SK-N-DZ (cell line): ENCODE results near the gene BACH1. TPM values are rescaled to one million over a fixed set of nuclear protein-coding genes. Genes with fewer than 3 reads are reported as not detected.
"Not testable (repeated sequence)": the region's sequence is repeated elsewhere in the genome, so short reads cannot be mapped to it uniquely, and the experiment has no call there.

Experiments
- DNase-seq: peaks from one replicate; pipeline ENCODE4 v3.0.0-alpha.2; 2015; ENCODE audit warnings: low spot score
- polyA plus RNA-seq, 2 experiments: library from polyadenylated mRNA; depleted of rRNA; stranded (reverse); fragments of >200 nt; gene quantifications; 2 replicates each; pipeline ENCODE4 v1.2.3, GENCODE V29; 2014

The BACH1 gene
- polyA plus RNA-seq (2014; cell fraction: cytosol; rRNA removed): 21.6 and 23.2 TPM in 2 replicates
- polyA plus RNA-seq (2014; cell fraction: nucleus; rRNA removed): 8.3 and 13.4 TPM in 2 replicates

GRCh38 chr21:29298348-29299045 is at the start of gene BACH1:
Gene BACH1 (plus strand): TSS chr21:29298922. CDS start chr21:29321281, 22,359 bp downstream.
- DNase-seq: peak; percentile 79

- DNase-seq: not testable (repeated sequence)
These were observed 49.4 kb upstream of the BACH1 start for GRCh38 chr21:29249289-29249688.

GRCh38 chr21:29250636-29251035 is 48.1 kb upstream of the BACH1 start:
- no peak for DNase-seq

GRCh38 chr21:29253861-29254260 is 44.9 kb upstream of the BACH1 start:
- not testable (repeated sequence) for DNase-seq

GRCh38 chr21:29254550-29254949 is 44.2 kb upstream of the BACH1 start:
- no peak for DNase-seq

GRCh38 chr21:29256126-29256910 is 42.4 kb upstream of the BACH1 start:
- DNase-seq: no peak

GRCh38 chr21:29257701-29258100 is 41.0 kb upstream of the BACH1 start:
- DNase-seq: no peak

GRCh38 chr21:29258626-29259338 is 39.9 kb upstream of the BACH1 start:
- no peak for DNase-seq

- no peak for DNase-seq
These were observed 38.3 kb upstream of the BACH1 start for GRCh38 chr21:29260461-29260860.

- DNase-seq: no peak
These were observed 36.9 kb upstream of the BACH1 start for GRCh38 chr21:29261555-29262540.

GRCh38 chr21:29264721-29265120 is 34.0 kb upstream of the BACH1 start:
- no peak for DNase-seq

- DNase-seq: no peak
These were observed 32.8 kb upstream of the BACH1 start for GRCh38 chr21:29265690-29266479.

- no peak for DNase-seq
These were observed 31.1 kb upstream of the BACH1 start for GRCh38 chr21:29267666-29268065.

- no peak for DNase-seq
These were observed 26.8 kb upstream of the BACH1 start for GRCh38 chr21:29271927-29272333.

GRCh38 chr21:29277442-29277841 is 21.3 kb upstream of the BACH1 start:
- DNase-seq: no peak

GRCh38 chr21:29279558-29279957 is 19.2 kb upstream of the BACH1 start:
- DNase-seq: no peak

GRCh38 chr21:29281801-29282200 is 16.9 kb upstream of the BACH1 start:
- not testable (repeated sequence) for DNase-seq

GRCh38 chr21:29287383-29287782 is 11.3 kb upstream of the BACH1 start:
- DNase-seq: no peak

- DNase-seq: no peak
These were observed 10.5 kb upstream of the BACH1 start for GRCh38 chr21:29288239-29288638.

GRCh38 chr21:29289317-29289716 is 9.4 kb upstream of the BACH1 start:
- no peak for DNase-seq
